Caco-2 (cell line): ENCODE results near the gene USP34. TPM values are rescaled to one million over a fixed set of nuclear protein-coding genes. Genes with fewer than 3 reads are reported as not detected.

Source experiments
- BruUV-seq: library from RNA; stranded (reverse); fragments of 400-500 nt; replicated peaks from 2 replicates; lab custom pipeline; 2021; lab: Mats Ljungman, UMichigan
- CTCF ChIA-PET: fragments of 300-600 bp; sonication (Branson Sonifier 250); formaldehyde crosslinking; loops from one replicate; lab custom pipeline; 2022; ENCODE audit warnings: antibody characterized with exemption; lab: Charles Lee
- POLR2A ChIA-PET: fragments of 300-600 bp; sonication (Branson Sonifier 250); formaldehyde crosslinking; loops from one replicate; lab custom pipeline; 2022; ENCODE audit warnings: antibody characterized with exemption; lab: Charles Lee
- DNase-seq, 2 experiments: peaks; one replicate each; pipeline versions ENCODE4 v3.0.0 to v3.0.0-alpha.2; 2020 to 2022
- H3K27me3 ChIP-seq: replicated peaks from 2 replicates; pipeline ENCODE4 v1.6.0; 2011; ENCODE audit warnings: low read length; ENCODE audit not compliant: control insufficient read depth, insufficient read depth
- H3K36me3 ChIP-seq: 2 replicates; pipeline ENCODE4 v1.5.1; 2011; ENCODE audit warnings: low read length; ENCODE audit not compliant: control insufficient read depth, insufficient read depth
- H3K4me1 ChIP-seq: fragments of 250-450 bp; sonication (Bioruptor Pico); 2 replicates; pipeline ENCODE4 v1.5.1; 2020; ENCODE audit warnings: mild to moderate bottlenecking
- H3K4me3 ChIP-seq: 2 replicates; pipeline ENCODE4 v1.5.1; 2011; ENCODE audit warnings: low read depth, mild to moderate bottlenecking, control low read depth, low read length
- H3K9me3 ChIP-seq: fragments of 250-450 bp; sonication (Bioruptor Pico); 2 replicates; pipeline ENCODE4 v1.5.1; 2020; ENCODE audit warnings: mild to moderate bottlenecking, moderate library complexity
- H3K27ac Mint-ChIP-seq: one replicate; pipeline ENCODE4 v1.8.0; 2022; ENCODE audit warnings: mixed read lengths; ENCODE audit not compliant: unreplicated experiment
- H3K27me3 Mint-ChIP-seq: one replicate; pipeline ENCODE4 v1.8.0; 2022; ENCODE audit warnings: mixed read lengths; ENCODE audit not compliant: insufficient read depth, unreplicated experiment
- H3K36me3 Mint-ChIP-seq: one replicate; pipeline ENCODE4 v1.8.0; 2022; ENCODE audit warnings: mild to moderate bottlenecking, mixed read lengths; ENCODE audit not compliant: insufficient read depth, unreplicated experiment
- H3K4me1 Mint-ChIP-seq: one replicate; pipeline ENCODE4 v1.8.0; 2022; ENCODE audit warnings: low read depth, mixed read lengths; ENCODE audit not compliant: unreplicated experiment
- H3K4me3 Mint-ChIP-seq: one replicate; pipeline ENCODE4 v1.8.0; 2022; ENCODE audit warnings: mild to moderate bottlenecking, moderate library complexity, mixed read lengths; ENCODE audit not compliant: unreplicated experiment
- H3K9me3 Mint-ChIP-seq: one replicate; pipeline ENCODE4 v1.8.0; 2022; ENCODE audit warnings: mixed read lengths; ENCODE audit not compliant: unreplicated experiment
- intact Hi-C: fragments of 100-400 bp; cut with micrococcal nuclease; formaldehyde crosslinking; loops from one replicate; pipeline ENCODE4 v1.10.0; 2022; ENCODE audit not compliant: unreplicated experiment
- total RNA-seq: library from RNA; stranded (reverse); gene quantifications from 2 replicates; pipeline ENCODE4 v1.2.3, GENCODE V29; 2022
- TF ChIP-seq, protein P1 (sequence below), 2 experiments: fragments of 200-600 bp in 1 of 2; IDR thresholded peaks; 1 replicate in 1 of 2; 2 replicates in 1 of 2; pipeline versions ENCODE4 v1.5.1 to v1.8.0; 2011 to 2022; ENCODE audit warnings: antibody characterized with exemption in 1 of 2, control low read depth in 1 of 2, inconsistent platforms in 1 of 2, low read depth in 1 of 2, low read length in 1 of 2, mild to moderate bottlenecking in 1 of 2, moderate library complexity in 1 of 2; ENCODE audit not compliant: insufficient read depth in 1 of 2, severe bottlenecking in 1 of 2, unreplicated experiment in 1 of 2

Gene USP34
- total RNA-seq, 1 experiment from 2014 or later, result 100 TPM

DNA sequence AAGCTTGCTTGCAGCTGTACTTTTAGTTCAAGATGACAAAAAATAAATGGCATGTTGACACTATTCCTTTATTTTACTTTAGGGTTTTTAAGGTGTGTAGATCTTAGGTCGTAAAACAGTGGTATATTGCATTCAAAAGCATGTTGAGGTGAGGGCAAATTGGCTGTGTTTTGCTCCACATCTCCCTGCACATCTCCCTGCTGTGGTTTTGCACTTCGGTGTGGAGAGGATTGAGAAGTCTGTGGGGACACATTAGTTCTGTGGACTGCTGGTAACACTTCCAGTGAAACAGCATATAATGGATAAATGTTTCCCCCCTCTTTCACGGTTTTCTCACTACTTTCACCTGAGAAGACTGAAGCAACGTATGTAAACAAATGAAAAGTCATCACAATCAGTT, 283.8 kb downstream of the USP34 start:
- Mint-ChIP-seq H3K4me1 (no peaks in the 10 kb centered on the region), H3K27me3 (no peaks in the 10 kb centered on the region), H3K27ac (no peak overlapping the region), H3K4me3 (no peak overlapping the region), H3K36me3 (peaks cover 95% of the 10 kb centered on the region), H3K9me3 (no peaks in the 10 kb centered on the region)
- ChIA-PET CTCF (no interaction called here), POLR2A (no interaction called here)
- Histone ChIP-seq H3K4me3 (no peak overlapping the region), H3K9me3 (no peaks in the 10 kb centered on the region), H3K36me3 (peaks cover 8% of the 10 kb centered on the region), H3K27me3 (no peaks in the 10 kb centered on the region), H3K4me1 (no peaks in the 10 kb centered on the region)
- no TSS peak for BruUV-seq
- TF ChIP-seq, protein P1, sequence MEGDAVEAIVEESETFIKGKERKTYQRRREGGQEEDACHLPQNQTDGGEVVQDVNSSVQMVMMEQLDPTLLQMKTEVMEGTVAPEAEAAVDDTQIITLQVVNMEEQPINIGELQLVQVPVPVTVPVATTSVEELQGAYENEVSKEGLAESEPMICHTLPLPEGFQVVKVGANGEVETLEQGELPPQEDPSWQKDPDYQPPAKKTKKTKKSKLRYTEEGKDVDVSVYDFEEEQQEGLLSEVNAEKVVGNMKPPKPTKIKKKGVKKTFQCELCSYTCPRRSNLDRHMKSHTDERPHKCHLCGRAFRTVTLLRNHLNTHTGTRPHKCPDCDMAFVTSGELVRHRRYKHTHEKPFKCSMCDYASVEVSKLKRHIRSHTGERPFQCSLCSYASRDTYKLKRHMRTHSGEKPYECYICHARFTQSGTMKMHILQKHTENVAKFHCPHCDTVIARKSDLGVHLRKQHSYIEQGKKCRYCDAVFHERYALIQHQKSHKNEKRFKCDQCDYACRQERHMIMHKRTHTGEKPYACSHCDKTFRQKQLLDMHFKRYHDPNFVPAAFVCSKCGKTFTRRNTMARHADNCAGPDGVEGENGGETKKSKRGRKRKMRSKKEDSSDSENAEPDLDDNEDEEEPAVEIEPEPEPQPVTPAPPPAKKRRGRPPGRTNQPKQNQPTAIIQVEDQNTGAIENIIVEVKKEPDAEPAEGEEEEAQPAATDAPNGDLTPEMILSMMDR (IDR thresholded peaks at IDR 0.05; ENCODE audit: insufficient read depth in 1 of 2, low read depth in 1 of 2, low read length in 1 of 2, severe bottlenecking in 1 of 2, unreplicated experiment in 1 of 2), result no peak
- intact Hi-C loops, result no loop called here
- no peak for DNase-seq

DNA sequence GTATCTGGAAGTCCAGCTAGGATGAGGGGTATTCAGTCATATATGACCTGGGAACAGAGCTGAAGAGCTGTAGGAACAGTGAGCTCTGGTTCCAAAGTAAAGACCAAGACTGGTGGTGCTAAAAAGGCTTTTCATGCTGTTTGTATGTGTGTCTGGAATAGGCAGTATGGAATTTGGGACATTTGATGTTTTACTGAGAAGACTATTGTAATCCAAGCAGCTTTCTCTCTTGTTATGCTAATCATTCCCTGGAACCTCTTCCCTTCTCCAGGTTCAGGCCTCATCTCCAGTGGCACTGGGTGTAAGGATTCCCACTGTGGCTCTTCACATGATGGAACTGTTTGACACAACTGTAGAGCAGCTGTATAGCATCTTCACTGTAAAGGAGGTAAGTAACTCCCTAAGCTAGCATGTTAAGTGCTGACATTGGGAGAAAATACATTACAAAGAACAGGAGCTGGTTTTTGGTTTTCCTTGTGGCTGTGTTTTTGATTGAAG, 285.6 kb downstream of the USP34 start:
- no peak overlapping the region for H3K4me3 ChIP-seq
- Mint-ChIP-seq H3K27ac (no peak overlapping the region), H3K4me1 (no peaks in the 10 kb centered on the region), H3K36me3 (peaks cover 99% of the 10 kb centered on the region), H3K4me3 (no peak overlapping the region), H3K9me3 (no peaks in the 10 kb centered on the region), H3K27me3 (no peaks in the 10 kb centered on the region)
- peaks cover 8% of the 10 kb centered on the region for H3K36me3 ChIP-seq
- no peaks in the 10 kb centered on the region for H3K4me1 ChIP-seq
- POLR2A ChIA-PET, result interaction anchor here (0.6 kb wide), 1 partner anchor 16 kb away, joined by 15 read pairs; no protein-coding TSS in a partner anchor
- no TSS peak for BruUV-seq
- no peaks in the 10 kb centered on the region for H3K27me3 ChIP-seq
- intact Hi-C loops, result no loop called here
- TF ChIP-seq, protein P1 (IDR thresholded peaks at IDR 0.05; ENCODE audit: insufficient read depth in 1 of 2, low read depth in 1 of 2, low read length in 1 of 2, severe bottlenecking in 1 of 2, unreplicated experiment in 1 of 2), result no peak
- H3K9me3 ChIP-seq, result no peaks in the 10 kb centered on the region
- DNase-seq, result no peak
- CTCF ChIA-PET, result no interaction called here

DNA sequence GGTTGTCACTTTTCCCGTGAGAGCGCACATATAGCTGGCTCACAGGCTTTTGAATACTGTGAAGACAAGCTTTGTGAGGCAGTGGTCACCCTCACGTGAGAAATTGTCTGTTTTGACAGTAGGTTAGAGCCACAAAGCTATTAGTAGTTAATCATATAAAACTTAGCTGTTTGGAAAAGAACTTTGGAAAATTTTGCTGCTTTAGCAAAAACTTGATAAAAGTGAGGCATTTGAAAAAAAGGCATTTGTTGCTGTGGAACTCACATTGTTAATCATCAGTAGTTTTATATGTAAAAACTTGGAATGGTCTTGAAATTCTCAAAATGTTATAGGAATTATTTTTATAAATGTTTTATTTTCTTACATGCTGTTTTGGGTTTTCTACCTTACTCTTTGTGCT, 286.6 kb downstream of the USP34 start:
- Histone ChIP-seq H3K4me3 (no peak overlapping the region), H3K9me3 (no peaks in the 10 kb centered on the region), H3K27me3 (no peaks in the 10 kb centered on the region), H3K36me3 (peaks cover 8% of the 10 kb centered on the region), H3K4me1 (peaks cover under 1% of the 10 kb centered on the region; the same call in 1 of the 2 replicates)
- ChIA-PET POLR2A (interaction anchor here (0.6 kb wide), 1 partner anchor 17 kb away, joined by 15 read pairs; no protein-coding TSS in a partner anchor), CTCF (no interaction called here)
- Mint-ChIP-seq H3K27me3 (no peaks in the 10 kb centered on the region), H3K4me3 (no peak overlapping the region), H3K27ac (no peak overlapping the region), H3K4me1 (peaks cover 5% of the 10 kb centered on the region), H3K9me3 (no peaks in the 10 kb centered on the region), H3K36me3 (peaks cover 98% of the 10 kb centered on the region)
- intact Hi-C loops, result no loop called here
- no TSS peak for BruUV-seq
- no peak for DNase-seq
- TF ChIP-seq, protein P1 (IDR thresholded peaks at IDR 0.05; ENCODE audit: insufficient read depth in 1 of 2, low read depth in 1 of 2, low read length in 1 of 2, severe bottlenecking in 1 of 2, unreplicated experiment in 1 of 2), result no peak
